Gastroesophageal sphincter (tissue), 4 donors: ENCODE measurements around the gene SLC4A8. TPM values are rescaled to one million over a fixed set of nuclear protein-coding genes. Genes with fewer than 3 reads are reported as not detected.

Experiments
- ATAC-seq: fragments of 150-250 bp; one replicate; pipeline ENCODE4 v1.9.1; 2016; ENCODE audit warnings: mild to moderate bottlenecking, moderate library complexity
- H3K27ac ChIP-seq, 4 donors: fragments of 200-600 bp; sonication (generic) in 3 of 4; 1 replicate in 3 of 4; 2 replicates in 1 of 4; pipeline ENCODE4 v1.5.1; 2016 to 2019
- H3K27me3 ChIP-seq: fragments of 200-600 bp; sonication (generic); one replicate; pipeline ENCODE4 v1.5.1; 2019
- H3K36me3 ChIP-seq, 2 donors: fragments of 200-600 bp; sonication (generic); one replicate each; pipeline ENCODE4 v1.5.1; 2019; ENCODE audit warnings: control low read depth in 1 of 2
- H3K4me1 ChIP-seq, 3 donors: fragments of 200-600 bp; sonication (generic); 1 replicate in 2 of 3; 2 replicates in 1 of 3; pipeline ENCODE4 v1.5.1; 2016 to 2019; ENCODE audit warnings: control low read depth in 2 of 3
- H3K4me3 ChIP-seq, 2 donors: fragments of 200-600 bp; sonication (generic); one replicate each; pipeline ENCODE4 v1.5.1; 2019; ENCODE audit warnings: mild to moderate bottlenecking in 1 of 2, moderate library complexity in 1 of 2
- H3K9me3 ChIP-seq, 3 donors: fragments of 200-600 bp; sonication (generic); one replicate each; pipeline ENCODE4 v1.5.1; 2017 to 2019; ENCODE audit warnings: control low read depth in 2 of 3
- EP300 ChIP-seq: sonication (generic); formaldehyde crosslinking; IDR thresholded peaks from one replicate; pipeline ENCODE4 v1.6.1; 2017; ENCODE audit warnings: antibody characterized with exemption, mild to moderate bottlenecking
- POLR2A ChIP-seq, 2 donors: fragments of 450-650 bp; IDR thresholded peaks; one replicate each; pipeline ENCODE4 v1.6.1; 2017; ENCODE audit warnings: antibody characterized with exemption in 2 of 2, mild to moderate bottlenecking in 2 of 2, moderate library complexity in 1 of 2
- POLR2AphosphoS5 ChIP-seq: sonication (generic); formaldehyde crosslinking; IDR thresholded peaks from one replicate; pipeline ENCODE4 v1.6.1; 2017; ENCODE audit warnings: antibody characterized with exemption
- WGBS, 2 donors: methylation state at CpG; one replicate each; pipeline ENCODE4 v1.1.5; 2018; ENCODE audit warnings: low coverage in 1 of 2; 5-methylcytosine and 5-hydroxymethylcytosine counted together
- total RNA-seq, 4 donors: library from RNA; depleted of rRNA; stranded (reverse); fragments of >200 nt; gene quantifications; one replicate each; pipeline ENCODE4 v1.1.0, GENCODE V29; 2016
- TF ChIP-seq, protein P1 (sequence below), 4 experiments: fragments of 200-600 bp in 2 of 4; fragments of 450-650 bp in 2 of 4; sonication (generic) in 1 of 4; IDR thresholded peaks; one replicate each; pipeline ENCODE4 v1.5.1; 2017 to 2019; ENCODE audit warnings: antibody characterized with exemption in 4 of 4, mild to moderate bottlenecking in 2 of 4, moderate library complexity in 2 of 4

The SLC4A8 gene
- total RNA-seq, 4 donors from 2014 or later, result 0.27 to 5.3 (median 0.76) TPM

DNA sequence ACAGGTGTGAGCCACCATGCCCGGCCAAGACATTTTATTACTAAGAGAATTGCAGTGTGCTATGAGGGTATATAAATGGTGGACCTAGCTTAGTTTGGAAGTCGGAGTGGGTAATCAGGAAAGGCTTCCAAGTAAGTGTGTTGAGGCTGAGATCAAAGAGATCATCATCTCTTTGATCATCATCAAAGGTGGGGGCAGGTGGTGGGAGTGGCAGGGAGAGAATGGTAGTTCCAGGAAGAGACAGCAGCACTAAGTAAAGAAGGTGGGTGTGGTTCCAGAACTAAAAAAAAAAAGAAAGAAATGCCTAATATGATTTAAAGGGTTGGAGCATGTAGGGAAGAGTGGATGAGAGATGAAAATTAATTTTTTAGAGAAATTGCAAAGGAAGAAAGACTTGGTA lies 14.7 kb downstream of the SLC4A8 start:
- TF ChIP-seq POLR2AphosphoS5 (no peak), EP300 (no peak), POLR2A (IDR thresholded peaks at IDR 0.05) (no peak)
- TF ChIP-seq, protein P1, sequence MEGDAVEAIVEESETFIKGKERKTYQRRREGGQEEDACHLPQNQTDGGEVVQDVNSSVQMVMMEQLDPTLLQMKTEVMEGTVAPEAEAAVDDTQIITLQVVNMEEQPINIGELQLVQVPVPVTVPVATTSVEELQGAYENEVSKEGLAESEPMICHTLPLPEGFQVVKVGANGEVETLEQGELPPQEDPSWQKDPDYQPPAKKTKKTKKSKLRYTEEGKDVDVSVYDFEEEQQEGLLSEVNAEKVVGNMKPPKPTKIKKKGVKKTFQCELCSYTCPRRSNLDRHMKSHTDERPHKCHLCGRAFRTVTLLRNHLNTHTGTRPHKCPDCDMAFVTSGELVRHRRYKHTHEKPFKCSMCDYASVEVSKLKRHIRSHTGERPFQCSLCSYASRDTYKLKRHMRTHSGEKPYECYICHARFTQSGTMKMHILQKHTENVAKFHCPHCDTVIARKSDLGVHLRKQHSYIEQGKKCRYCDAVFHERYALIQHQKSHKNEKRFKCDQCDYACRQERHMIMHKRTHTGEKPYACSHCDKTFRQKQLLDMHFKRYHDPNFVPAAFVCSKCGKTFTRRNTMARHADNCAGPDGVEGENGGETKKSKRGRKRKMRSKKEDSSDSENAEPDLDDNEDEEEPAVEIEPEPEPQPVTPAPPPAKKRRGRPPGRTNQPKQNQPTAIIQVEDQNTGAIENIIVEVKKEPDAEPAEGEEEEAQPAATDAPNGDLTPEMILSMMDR (IDR thresholded peaks at IDR 0.05), result no peak
- WGBS, 2 donors, result no CpG with 5 or more reads among the region's 2 CpGs
- Histone ChIP-seq H3K27me3 (no peaks in the 10 kb centered on the region), H3K27ac (no peak overlapping the region), H3K36me3 (no peaks in the 10 kb centered on the region), H3K4me3 (no peak overlapping the region), H3K4me1 (no peaks in the 10 kb centered on the region), H3K9me3 (no peaks in the 10 kb centered on the region)
- no peak for ATAC-seq

DNA sequence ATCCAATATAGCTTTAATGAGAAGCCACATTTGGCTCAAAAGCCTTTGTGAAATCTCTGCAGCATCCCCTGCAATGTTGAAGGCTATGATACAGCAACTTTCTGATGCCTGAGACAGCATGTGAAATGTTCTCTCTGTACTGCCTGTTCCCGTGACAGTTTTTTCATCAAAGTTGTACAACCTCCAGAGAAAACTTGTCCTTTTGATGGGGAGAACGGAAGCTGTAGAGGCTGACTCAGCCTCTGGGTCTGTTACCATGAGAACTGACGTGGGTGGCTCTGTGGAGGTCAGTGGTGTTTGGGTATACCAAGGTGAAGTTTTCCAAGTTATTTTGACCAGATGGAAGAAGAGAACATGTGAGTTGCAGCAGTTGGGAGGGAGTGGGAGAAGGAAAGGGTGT lies 17.0 kb downstream of the SLC4A8 start:
- Histone ChIP-seq H3K36me3 (no peaks in the 10 kb centered on the region), H3K4me3 (no peak overlapping the region), H3K4me1 (no peaks in the 10 kb centered on the region), H3K9me3 (no peaks in the 10 kb centered on the region), H3K27ac (no peak overlapping the region), H3K27me3 (peaks cover 4% of the 10 kb centered on the region)
- WGBS, 2 donors, result 45 to 60% methylated on average over 2 to 3 of the region's 3 CpGs
- no peak for ATAC-seq
- TF ChIP-seq, protein P1 (IDR thresholded peaks at IDR 0.05), result no peak
- TF ChIP-seq EP300, result no peak
- TF ChIP-seq POLR2AphosphoS5, result no peak
- TF ChIP-seq POLR2A (IDR thresholded peaks at IDR 0.05), result no peak

DNA sequence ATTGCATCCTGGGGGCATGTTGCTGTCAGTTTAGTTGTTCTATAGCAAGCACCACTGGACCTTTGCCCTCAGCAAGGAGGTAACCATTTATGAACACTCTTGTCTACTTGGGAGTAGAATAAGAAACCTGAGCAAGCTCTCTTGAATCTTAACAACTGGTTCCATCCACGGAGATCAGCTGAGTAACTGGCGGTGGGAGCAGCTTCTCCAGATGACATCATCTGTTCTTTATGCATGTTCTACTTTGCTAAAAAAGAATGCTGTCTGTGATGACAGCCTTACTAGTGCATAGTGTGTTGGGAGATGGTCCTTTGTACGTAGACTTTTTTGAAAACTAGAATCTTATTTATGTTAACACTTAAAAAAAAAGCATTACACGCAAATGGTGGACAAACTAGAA lies 17.7 kb downstream of the SLC4A8 start:
- Histone ChIP-seq H3K27me3 (peaks cover 4% of the 10 kb centered on the region), H3K36me3 (no peaks in the 10 kb centered on the region), H3K27ac (no peak overlapping the region), H3K9me3 (no peaks in the 10 kb centered on the region), H3K4me1 (no peaks in the 10 kb centered on the region), H3K4me3 (no peak overlapping the region)
- ATAC-seq, result no peak
- TF ChIP-seq EP300 (no peak), POLR2A (IDR thresholded peaks at IDR 0.05) (no peak), POLR2AphosphoS5 (no peak)
- TF ChIP-seq, protein P1 (IDR thresholded peaks at IDR 0.05), result no peak
- 42 to 57% methylated on average over 2 to 4 of the region's 4 CpGs for WGBS, 2 donors

DNA sequence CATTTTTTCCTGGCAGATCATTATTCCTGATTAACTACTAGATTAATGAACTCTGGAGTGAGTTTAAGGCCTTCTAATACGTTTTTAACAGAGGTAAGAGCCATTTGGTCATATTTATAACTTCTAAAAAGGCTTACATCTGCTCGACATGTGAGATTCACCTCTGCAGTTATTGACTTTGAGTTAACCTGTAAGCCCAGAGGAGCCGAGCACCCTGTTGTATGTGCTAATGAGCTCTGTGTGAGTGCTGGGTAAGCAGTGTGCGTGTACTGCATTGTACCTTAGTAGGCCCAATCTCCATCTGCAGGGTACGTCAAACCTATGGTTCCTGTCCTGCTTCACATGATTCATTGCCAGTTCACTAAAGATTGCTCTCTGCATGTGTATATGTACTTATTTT lies 18.9 kb downstream of the SLC4A8 start:
- H3K36me3 ChIP-seq, result no peaks in the 10 kb centered on the region
- TF ChIP-seq POLR2AphosphoS5 (no peak), EP300 (no peak), POLR2A (IDR thresholded peaks at IDR 0.05) (no peak)
- TF ChIP-seq, protein P1 (IDR thresholded peaks at IDR 0.05), result no peak
- H3K27ac ChIP-seq, result no peak overlapping the region
- no peak overlapping the region for H3K4me3 ChIP-seq
- WGBS, 2 donors, result 70 to 75% methylated on average over 2 to 4 of the region's 5 CpGs
- H3K27me3 ChIP-seq, result peaks cover 4% of the 10 kb centered on the region
- no peaks in the 10 kb centered on the region for H3K9me3 ChIP-seq
- no peaks in the 10 kb centered on the region for H3K4me1 ChIP-seq
- ATAC-seq, result no peak

DNA sequence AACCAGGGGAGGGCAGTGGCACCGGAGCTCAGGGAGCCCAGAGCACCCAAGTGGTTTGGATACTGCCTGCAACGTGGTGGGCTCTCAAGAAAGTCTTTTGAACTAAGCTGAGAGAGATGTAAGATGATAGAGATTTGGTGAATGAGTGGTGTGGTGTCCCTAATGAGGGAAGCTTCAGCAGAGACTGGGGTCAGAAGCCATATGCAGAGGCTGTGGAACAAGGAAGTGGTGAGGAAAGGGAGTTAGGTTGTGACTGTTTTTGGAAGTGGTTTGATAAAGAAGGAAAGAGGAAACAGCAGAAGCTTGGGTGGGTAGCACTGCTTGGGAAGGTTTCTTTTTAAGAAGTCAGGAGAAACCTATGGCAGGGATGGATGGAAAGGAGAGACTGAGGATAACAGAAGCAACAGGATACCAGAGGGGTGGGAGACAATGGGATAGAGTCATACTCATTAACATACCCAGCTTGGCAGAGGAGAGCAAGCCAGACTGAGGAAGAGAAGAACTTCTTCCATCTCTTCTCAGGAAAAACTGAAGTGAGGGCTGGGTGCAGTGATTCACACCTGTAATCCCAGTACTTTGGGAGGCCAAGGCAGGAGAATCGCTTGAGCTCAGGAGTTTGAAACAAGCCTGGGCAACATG lies 24.1 kb downstream of the SLC4A8 start:
- no peaks in the 10 kb centered on the region for H3K4me1 ChIP-seq
- no peaks in the 10 kb centered on the region for H3K9me3 ChIP-seq
- 87 to 100% methylated on average over 1 to 3 of the region's 3 CpGs for WGBS, 2 donors
- no peaks in the 10 kb centered on the region for H3K36me3 ChIP-seq
- no peak overlapping the region for H3K4me3 ChIP-seq
- H3K27me3 ChIP-seq, result peaks cover 4% of the 10 kb centered on the region
- H3K27ac ChIP-seq, result no peak overlapping the region
- no peak for TF ChIP-seq POLR2AphosphoS5
- TF ChIP-seq POLR2A (IDR thresholded peaks at IDR 0.05), result no peak
- TF ChIP-seq, protein P1 (IDR thresholded peaks at IDR 0.05), result no peak
- no peak for TF ChIP-seq EP300
- no peak for ATAC-seq
